Tibial nerve (tissue), 4 donors: ENCODE results near the gene IPMK. TPM values are rescaled to one million over a fixed set of nuclear protein-coding genes. Genes with fewer than 3 reads are reported as not detected.

ENCODE experiments used
- DNase-seq, 2 donors: peaks; one replicate each; pipeline ENCODE4 v3.0.0-alpha.2; 2019; ENCODE audit warnings: low spot score in 2 of 2
- H3K27ac ChIP-seq, 4 donors: fragments of 200-600 bp; sonication (generic) in 3 of 4; one replicate each; pipeline ENCODE4 v1.5.1; 2017 to 2019; ENCODE audit warnings: mild to moderate bottlenecking in 1 of 4
- H3K27me3 ChIP-seq, 2 donors: fragments of 200-600 bp; sonication (generic) in 1 of 2; one replicate each; pipeline versions ENCODE4 v1.5.1 to v1.6.0; 2017 to 2019
- H3K36me3 ChIP-seq, 3 donors: fragments of 200-600 bp; sonication (generic); one replicate each; pipeline ENCODE4 v1.5.1; 2018 to 2019
- H3K4me1 ChIP-seq, 4 donors: fragments of 200-600 bp; sonication (generic) in 3 of 4; one replicate each; pipeline ENCODE4 v1.5.1; 2017 to 2019
- H3K4me3 ChIP-seq, 4 donors: fragments of 200-600 bp; sonication (generic) in 3 of 4; one replicate each; pipeline ENCODE4 v1.5.1; 2017 to 2019; ENCODE audit warnings: mild to moderate bottlenecking in 1 of 4, moderate library complexity in 1 of 4
- H3K9me3 ChIP-seq, 4 donors: fragments of 200-600 bp; sonication (generic) in 3 of 4; one replicate each; pipeline ENCODE4 v1.5.1; 2017 to 2019
- CTCF ChIP-seq, 5 experiments: fragments of 200-600 bp in 3 of 5; fragments of 450-650 bp in 2 of 5; sonication (generic) in 3 of 5; IDR thresholded peaks; one replicate each; pipeline ENCODE4 v1.5.1; 2016 to 2019; ENCODE audit warnings: antibody characterized with exemption in 5 of 5, mild to moderate bottlenecking in 3 of 5, moderate library complexity in 2 of 5
- EP300 ChIP-seq, 2 donors: sonication (generic); formaldehyde crosslinking; IDR thresholded peaks; one replicate each; pipeline ENCODE4 v1.6.1; 2017; ENCODE audit warnings: antibody characterized with exemption in 2 of 2, mild to moderate bottlenecking in 1 of 2
- POLR2A ChIP-seq, 2 donors: fragments of 450-650 bp; IDR thresholded peaks; one replicate each; pipeline ENCODE4 v1.6.1; 2017; ENCODE audit warnings: antibody characterized with exemption in 2 of 2, mild to moderate bottlenecking in 2 of 2, moderate library complexity in 2 of 2
- whole genome bisulfite sequencing, 2 donors: methylation state at CpG; one replicate each; pipeline ENCODE4 v1.1.5; 2018; 5-methylcytosine and 5-hydroxymethylcytosine counted together
- total RNA-seq, 4 donors: library from RNA; depleted of rRNA; stranded (reverse); fragments of >200 nt; gene quantifications; one replicate each; pipeline ENCODE4 v1.1.0, GENCODE V29; 2016

Gene IPMK
- total RNA-seq, 4 donors from 2014 or later: 4.5 to 6.5 (median 4.8) TPM

DNA sequence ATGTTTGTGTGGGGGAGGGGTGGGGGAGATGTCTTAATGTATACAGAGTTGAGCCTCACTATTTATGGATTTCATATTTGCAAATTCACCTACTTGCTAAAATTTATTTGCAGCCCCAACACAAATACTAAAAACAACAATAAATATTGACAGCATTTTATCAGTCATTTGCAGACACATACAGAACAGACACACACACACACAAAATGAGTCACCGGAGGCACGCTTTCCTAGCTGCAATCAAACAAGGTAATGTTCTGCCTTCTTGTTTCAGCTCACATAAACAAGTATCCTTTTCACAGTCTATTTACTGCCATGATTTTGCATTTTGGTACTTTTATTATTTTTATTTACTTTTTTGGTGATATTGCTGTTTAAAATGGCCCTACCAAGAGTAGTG, 88.5 kb downstream of the IPMK start:
- WGBS, 2 donors: 95 to 97% methylated on average over 2 of the region's 2 CpGs
- no peak overlapping the region for H3K4me3 ChIP-seq
- no peaks in the 10 kb centered on the region for H3K4me1 ChIP-seq
- no peak overlapping the region for H3K27ac ChIP-seq
- no peaks in the 10 kb centered on the region for H3K9me3 ChIP-seq
- no peak for TF ChIP-seq EP300 (IDR thresholded peaks at IDR 0.05)
- no peak for TF ChIP-seq CTCF (IDR thresholded peaks at IDR 0.05)
- TF ChIP-seq POLR2A (IDR thresholded peaks at IDR 0.05): no peak
- H3K27me3 ChIP-seq: no peaks in the 10 kb centered on the region
- DNase-seq: no peak
- H3K36me3 ChIP-seq: no peaks in the 10 kb centered on the region

GRCh38 chr10:58178811-58179210, 88.9 kb downstream of the IPMK start:
- H3K27ac ChIP-seq: no peak overlapping the region
- H3K4me3 ChIP-seq: no peak overlapping the region
- TF ChIP-seq POLR2A (IDR thresholded peaks at IDR 0.05): no peak
- TF ChIP-seq EP300 (IDR thresholded peaks at IDR 0.05): no peak
- no peak for TF ChIP-seq CTCF (IDR thresholded peaks at IDR 0.05)
- no peaks in the 10 kb centered on the region for H3K9me3 ChIP-seq
- H3K4me1 ChIP-seq: no peaks in the 10 kb centered on the region
- no peaks in the 10 kb centered on the region for H3K36me3 ChIP-seq
- WGBS, 2 donors: 0 to 86% methylated on average over 1 of the region's 1 CpG
- no peak for DNase-seq
- H3K27me3 ChIP-seq: no peaks in the 10 kb centered on the region

DNA sequence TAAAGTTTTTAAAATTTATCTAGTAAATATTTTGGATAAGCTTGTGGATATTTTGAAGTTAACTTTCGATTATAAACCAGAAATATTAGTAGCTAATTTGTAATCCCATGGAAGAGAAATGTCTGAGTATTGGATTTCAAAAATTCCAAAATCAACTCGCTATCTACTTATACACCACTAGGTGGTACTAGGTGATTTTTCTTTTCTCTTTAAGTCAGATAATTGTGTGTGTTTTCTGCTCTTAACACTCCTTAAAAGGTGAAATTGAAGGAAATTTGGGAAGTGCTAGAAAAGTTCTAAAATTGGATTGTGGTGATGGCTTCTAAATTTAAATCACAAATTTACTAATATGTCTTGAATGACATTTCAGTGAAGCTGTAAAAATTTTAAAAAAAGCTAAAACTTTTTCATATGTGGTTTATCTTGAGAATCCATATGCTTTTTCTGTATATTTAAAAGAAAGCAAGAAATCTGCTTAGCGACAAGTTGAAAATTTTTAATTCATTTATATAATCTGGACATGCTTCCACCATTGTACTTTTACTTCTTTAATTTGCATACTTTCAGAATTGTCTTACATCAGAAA, 90.2 kb downstream of the IPMK start:
- no peak for DNase-seq
- no peaks in the 10 kb centered on the region for H3K27me3 ChIP-seq
- TF ChIP-seq CTCF (IDR thresholded peaks at IDR 0.05) (peak; percentile 43 to 65 (median 57)), POLR2A (IDR thresholded peaks at IDR 0.05) (no peak)
- no peaks in the 10 kb centered on the region for H3K36me3 ChIP-seq
- H3K27ac ChIP-seq: no peak overlapping the region
- no peak overlapping the region for H3K4me3 ChIP-seq
- H3K4me1 ChIP-seq: no peaks in the 10 kb centered on the region
- WGBS, 2 donors: 25 to 26% methylated on average over 3 of the region's 3 CpGs
- H3K9me3 ChIP-seq: no peaks in the 10 kb centered on the region

GRCh38 chr10:58175990-58176900, 91.4 kb downstream of the IPMK start:
- 21 to 29% methylated on average over 2 of the region's 2 CpGs for WGBS, 2 donors
- Histone ChIP-seq H3K9me3 (no peaks in the 10 kb centered on the region), H3K4me3 (no peak overlapping the region), H3K27me3 (no peaks in the 10 kb centered on the region), H3K4me1 (no peaks in the 10 kb centered on the region), H3K27ac (no peak overlapping the region), H3K36me3 (no peaks in the 10 kb centered on the region)
- no peak for DNase-seq
- no peak for TF ChIP-seq POLR2A (IDR thresholded peaks at IDR 0.05)
- no peak for TF ChIP-seq CTCF (IDR thresholded peaks at IDR 0.05)
- TF ChIP-seq EP300 (IDR thresholded peaks at IDR 0.05): no peak

DNA sequence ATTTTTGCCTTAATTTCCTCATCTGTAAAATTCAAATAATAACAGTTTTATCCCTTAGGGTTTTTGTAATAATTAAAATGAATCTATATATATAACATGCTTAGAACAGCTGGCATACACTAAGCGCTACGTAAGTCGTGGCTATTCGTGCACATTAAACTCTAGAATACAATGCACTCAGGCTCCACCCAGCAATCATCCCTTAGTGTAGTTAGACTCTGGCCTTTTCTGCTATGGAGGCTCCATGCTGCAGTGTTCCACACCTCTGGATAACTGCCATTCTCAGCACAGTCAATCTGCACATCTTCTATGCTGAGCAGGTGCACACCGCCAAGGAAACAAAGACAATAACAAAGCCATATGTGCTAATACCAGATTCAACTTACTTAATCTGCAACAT, 92.9 kb downstream of the IPMK start:
- no peaks in the 10 kb centered on the region for H3K27me3 ChIP-seq
- TF ChIP-seq EP300 (IDR thresholded peaks at IDR 0.05): no peak
- TF ChIP-seq CTCF (IDR thresholded peaks at IDR 0.05): no peak
- no peak for TF ChIP-seq POLR2A (IDR thresholded peaks at IDR 0.05)
- H3K4me3 ChIP-seq: no peak overlapping the region
- no peaks in the 10 kb centered on the region for H3K4me1 ChIP-seq
- WGBS, 2 donors: 83 to 87% methylated on average over 5 of the region's 5 CpGs
- DNase-seq: no peak
- H3K36me3 ChIP-seq: no peaks in the 10 kb centered on the region
- H3K27ac ChIP-seq: no peak overlapping the region
- no peaks in the 10 kb centered on the region for H3K9me3 ChIP-seq
